Panc1 (cell line): ENCODE data around the gene MAML3. TPM values are rescaled to one million over a fixed set of nuclear protein-coding genes. Genes with fewer than 3 reads are reported as not detected.

Experiments
- ATAC-seq: fragments of 200-7000 bp; cut with Tn5 transposase; 2 replicates; pipeline ENCODE4 v1.9.1; 2020; ENCODE audit warnings: mild to moderate bottlenecking, moderate library complexity
- BruUV-seq: library from RNA; stranded (reverse); fragments of 400-500 nt; replicated peaks from 2 replicates; lab custom pipeline; 2021; lab: Mats Ljungman, UMichigan
- CTCF ChIA-PET: fragments of 300-600 bp; sonication (Branson Sonifier 250); formaldehyde crosslinking; loops from one replicate; lab custom pipeline; 2022; ENCODE audit warnings: antibody characterized with exemption; lab: Charles Lee
- POLR2A ChIA-PET: fragments of 300-600 bp; sonication (Branson Sonifier 250); formaldehyde crosslinking; loops from one replicate; lab custom pipeline; 2022; ENCODE audit warnings: antibody characterized with exemption; lab: Charles Lee
- DNase-seq: peaks from one replicate; pipeline ENCODE4 v3.0.0-alpha.2; 2010; ENCODE audit warnings: low read depth, low spot score
- H3K27ac ChIP-seq: 2 replicates; pipeline ENCODE4 v1.5.1; 2011; ENCODE audit warnings: mild to moderate bottlenecking, low read length, inconsistent platforms
- H3K27me3 ChIP-seq: fragments of 200-500 bp; sonication (Bioruptor generic); 2 replicates; pipeline ENCODE4 v1.6.0; 2014; ENCODE audit warnings: low read length, inconsistent platforms; ENCODE audit not compliant: control insufficient read depth, insufficient read depth
- H3K36me3 ChIP-seq: fragments of 200-500 bp; sonication (Bioruptor generic); 2 replicates; pipeline ENCODE4 v1.5.1; 2014; ENCODE audit warnings: inconsistent platforms, mild to moderate bottlenecking, low read length, moderate library complexity; ENCODE audit not compliant: control insufficient read depth, insufficient read depth
- H3K4me1 ChIP-seq: 2 replicates; pipeline ENCODE4 v1.5.1; 2011; ENCODE audit warnings: inconsistent platforms, mild to moderate bottlenecking, low read length, moderate library complexity; ENCODE audit not compliant: control insufficient read depth, insufficient read depth
- H3K4me3 ChIP-seq, 2 experiments: 2 replicates each; pipeline ENCODE4 v1.5.1; 2011 to 2012; ENCODE audit warnings: low read depth in 2 of 2, low read length in 2 of 2, mild to moderate bottlenecking in 2 of 2, inconsistent platforms in 1 of 2, moderate library complexity in 1 of 2
- H3K9me3 ChIP-seq: fragments of 200-500 bp; sonication (Bioruptor generic); 2 replicates; pipeline ENCODE4 v1.5.1; 2014; ENCODE audit warnings: low read depth, mild to moderate bottlenecking, inconsistent platforms, low read length, moderate library complexity; ENCODE audit not compliant: control insufficient read depth, insufficient read depth
- CTCF ChIP-seq: fragments of 450-650 bp; IDR thresholded peaks from 2 replicates; pipeline ENCODE4 v1.5.1; 2017; ENCODE audit warnings: mild to moderate bottlenecking
- POLR2AphosphoS5 ChIP-seq: IDR thresholded peaks from 2 replicates; pipeline ENCODE4 v1.6.1; 2012; ENCODE audit warnings: mild to moderate bottlenecking, low read depth, low read length, moderate library complexity
- REST ChIP-seq, 2 experiments: IDR thresholded peaks; 2 replicates each; pipeline ENCODE4 v1.6.1; 2011 to 2012; ENCODE audit warnings: low read depth in 2 of 2, control low read depth in 1 of 2, low read length in 1 of 2, mild to moderate bottlenecking in 1 of 2, moderate library complexity in 1 of 2; ENCODE audit not compliant: insufficient read depth in 1 of 2
- SIN3A ChIP-seq: IDR thresholded peaks from 2 replicates; pipeline ENCODE4 v1.6.1; 2012; ENCODE audit warnings: low read depth, mild to moderate bottlenecking, low read length, moderate library complexity, borderline replicate concordance; ENCODE audit not compliant: insufficient read depth
- TCF7L2 ChIP-seq: IDR thresholded peaks from 2 replicates; pipeline ENCODE4 v1.6.1; 2011; ENCODE audit warnings: mild to moderate bottlenecking, low read depth, low read length, inconsistent platforms
- in situ Hi-C: cut with HindIII; loops from 2 replicates; pipeline ENCODE4 v1.10.0; 2016; ENCODE audit warnings: low sequenced_read_pairs, low pct_unique_long_range_greater_than_20kb
- intact Hi-C: fragments of 100-400 bp; cut with micrococcal nuclease; formaldehyde crosslinking; loops from one replicate; pipeline ENCODE4 v1.10.0; 2022; ENCODE audit not compliant: unreplicated experiment
- total RNA-seq: library from RNA; stranded (reverse); gene quantifications from one replicate; pipeline ENCODE4 v1.2.1, GENCODE V29; 2021; ENCODE audit not compliant: unreplicated experiment

Gene MAML3
- total RNA-seq, 1 experiment from 2014 or later, result 7.7 TPM

GRCh38 chr4:139938414-139938813 is 215.6 kb downstream of the MAML3 start:
- no peak overlapping the region for H3K27ac ChIP-seq
- ATAC-seq, result no peak
- H3K4me1 ChIP-seq, result no peaks in the 10 kb centered on the region
- no TSS peak for BruUV-seq
- H3K4me3 ChIP-seq, result no peak overlapping the region
- in situ Hi-C loops (no loop called here), intact Hi-C loops (no loop called here)
- H3K9me3 ChIP-seq, result no peaks in the 10 kb centered on the region
- no peaks in the 10 kb centered on the region for H3K36me3 ChIP-seq
- TF ChIP-seq TCF7L2, result no peak
- POLR2A ChIA-PET, result no interaction called here
- DNase-seq, result no peak
- no peaks in the 10 kb centered on the region for H3K27me3 ChIP-seq
- CTCF ChIA-PET, result no interaction called here

GRCh38 chr4:139935911-139936310 is 218.1 kb downstream of the MAML3 start:
- no peaks in the 10 kb centered on the region for H3K9me3 ChIP-seq
- H3K27ac ChIP-seq, result no peak overlapping the region
- ChIA-PET CTCF (no interaction called here), POLR2A (no interaction called here)
- no TSS peak for BruUV-seq
- no peak for ATAC-seq
- no peak for TF ChIP-seq POLR2AphosphoS5
- no peaks in the 10 kb centered on the region for H3K4me1 ChIP-seq
- in situ Hi-C loops, result no loop called here
- intact Hi-C loops, result no loop called here
- no peaks in the 10 kb centered on the region for H3K36me3 ChIP-seq
- no peaks in the 10 kb centered on the region for H3K27me3 ChIP-seq
- no peak for DNase-seq
- H3K4me3 ChIP-seq, result no peak overlapping the region

- Histone ChIP-seq H3K27me3 (no peaks in the 10 kb centered on the region), H3K4me3 (no peak overlapping the region), H3K9me3 (no peaks in the 10 kb centered on the region), H3K36me3 (no peaks in the 10 kb centered on the region), H3K27ac (no peak overlapping the region), H3K4me1 (no peaks in the 10 kb centered on the region)
- no peak for DNase-seq
- ChIA-PET CTCF (no interaction called here), POLR2A (no interaction called here)
- TF ChIP-seq TCF7L2 (no peak), CTCF (no peak), REST (IDR thresholded peaks at IDR 0.05; ENCODE audit: insufficient read depth in 1 of 2, low read depth in 2 of 2, low read length in 1 of 2) (no peak), POLR2AphosphoS5 (no peak), SIN3A (no peak)
- no peak for ATAC-seq
- BruUV-seq, result no TSS peak
- intact Hi-C loops, result no loop called here
- in situ Hi-C loops, result no loop called here
These were observed 219.2 kb downstream of the MAML3 start for GRCh38 chr4:139934708-139935195.
